CD4-positive, alpha-beta T cell (primary cell): Measurements from ENCODE around the gene HOXA7. TPM values are rescaled to one million over a fixed set of nuclear protein-coding genes. Genes with fewer than 3 reads are reported as not detected.
A peak's percentile ranks its signal among the peaks of the same experiment; 100 is the strongest.

ENCODE experiments used
- ATAC-seq: fragments of 200-7000 bp; cut with Tn5 transposase; one replicate; pipeline ENCODE4 v1.10.0; 2022; ENCODE audit warnings: mild to moderate bottlenecking; ENCODE audit not compliant: poor library complexity
- CTCF ChIA-PET: fragments of 350-600 bp; sonication (Branson Sonifier 250); formaldehyde crosslinking; loops from one replicate; lab custom pipeline; 2021; ENCODE audit warnings: antibody characterized with exemption, inconsistent platforms; lab: Charles Lee
- POLR2A ChIA-PET: fragments of 350-600 bp; sonication (Branson Sonifier 250); formaldehyde crosslinking; loops from one replicate; lab custom pipeline; 2021; ENCODE audit warnings: antibody characterized with exemption, inconsistent platforms; lab: Charles Lee
- DNase-seq, 14 experiments: peaks; one replicate each; pipeline ENCODE4 v3.0.0-alpha.2; 2013 to 2020; ENCODE audit warnings: mixed read lengths in 2 of 14
- H3K27ac ChIP-seq, 2 donors: one replicate each; pipeline versions ENCODE4 v1.5.1 to v1.7.0; 2013; ENCODE audit warnings: low read length in 2 of 2, low read depth in 1 of 2, mild to moderate bottlenecking in 1 of 2
- H3K27me3 ChIP-seq, 2 experiments: 1 replicate in 1 of 2; 2 replicates in 1 of 2; pipeline versions ENCODE4 v1.6.1 to v1.7.0; 2013; ENCODE audit warnings: low read length in 2 of 2, control low read depth in 1 of 2, mild to moderate bottlenecking in 1 of 2, moderate library complexity in 1 of 2; ENCODE audit not compliant: insufficient read depth in 2 of 2, control insufficient read depth in 1 of 2
- H3K36me3 ChIP-seq: one replicate; pipeline ENCODE4 v1.6.1; 2013; ENCODE audit warnings: low read length, control low read depth; ENCODE audit not compliant: insufficient read depth
- H3K4me1 ChIP-seq: one replicate; pipeline ENCODE4 v1.6.1; 2013; ENCODE audit warnings: low read length, control low read depth; ENCODE audit not compliant: insufficient read depth
- H3K4me3 ChIP-seq: one replicate; pipeline ENCODE4 v1.5.1; 2013; ENCODE audit warnings: mild to moderate bottlenecking, low read length, moderate library complexity
- H3K9me3 ChIP-seq, 2 experiments: 1 replicate in 1 of 2; 2 replicates in 1 of 2; pipeline versions ENCODE4 v1.6.1 to v1.7.0; 2013; ENCODE audit warnings: low read length in 2 of 2, mild to moderate bottlenecking in 2 of 2, control low read depth in 1 of 2, moderate library complexity in 1 of 2; ENCODE audit not compliant: control insufficient read depth in 1 of 2, insufficient read depth in 1 of 2
- H3K27ac Mint-ChIP-seq: one replicate; pipeline ENCODE4 v1.8.0; 2020; ENCODE audit warnings: mixed read lengths
- H3K27me3 Mint-ChIP-seq: one replicate; pipeline ENCODE4 v1.8.0; 2021; ENCODE audit warnings: mixed read lengths
- H3K36me3 Mint-ChIP-seq: one replicate; pipeline ENCODE4 v1.8.0; 2021; ENCODE audit warnings: low read depth, mixed read lengths
- H3K4me1 Mint-ChIP-seq: one replicate; pipeline ENCODE4 v1.8.0; 2021; ENCODE audit warnings: low read depth, mixed read lengths
- H3K4me3 Mint-ChIP-seq: one replicate; pipeline ENCODE4 v1.8.0; 2020; ENCODE audit warnings: mild to moderate bottlenecking, mixed read lengths
- H3K9me3 Mint-ChIP-seq: one replicate; pipeline ENCODE4 v1.8.0; 2020; ENCODE audit warnings: mixed read lengths
- CTCF ChIP-seq: fragments of 200-600 bp; IDR thresholded peaks from one replicate; pipeline ENCODE4 v1.8.0; 2022; ENCODE audit warnings: antibody characterized with exemption, mild to moderate bottlenecking
- intact Hi-C, 2 experiments: fragments of 100-400 bp; cut with DNase I in 1 of 2; cut with micrococcal nuclease in 1 of 2; formaldehyde crosslinking; loops; one replicate each; pipeline versions ENCODE4 v1.15.1 to v1.9.0; 2023 to 2025; cut with DNase I, micrococcal nuclease
- total RNA-seq, 174 experiments: library from RNA in 2 of 174; stranded (reverse) in 2 of 174; gene quantifications; one replicate each; pipeline ENCODE4 v1.2.3 and lab custom pipeline; 2021 to 2026

Gene HOXA7
- total RNA-seq, 2 experiments from 2014 or later, result not detected

GRCh38 chr7:27151341-27151930, 5.0 kb downstream of the HOXA7 start:
- intact Hi-C loops, result loop anchor here (2.0 to 5.0 kb wide), 3 partner anchors 17 to 46 kb away; partner anchors contain the start of gene HOXA11 (in 1 of the 2)
- Histone ChIP-seq H3K27me3 (peaks cover 91 to 98% of the 10 kb centered on the region in 2 experiments), H3K4me1 (peaks cover 67% of the 10 kb centered on the region), H3K27ac (no peak overlapping the region), H3K4me3 (peak overlapping the region; percentile 46), H3K9me3 (peaks cover 0 to 69% of the 10 kb centered on the region in 2 experiments), H3K36me3 (no peaks in the 10 kb centered on the region)
- peak overlapping the region; percentile 79 for H3K4me3 Mint-ChIP-seq
- H3K27ac Mint-ChIP-seq, result peak overlapping the region; percentile 24
- no peak for TF ChIP-seq CTCF
- DNase-seq (no peak), ATAC-seq (peak; percentile 23)
- POLR2A ChIA-PET, result interaction anchor here (1.5 kb wide), 1 partner anchor 10 kb away, joined by 5 read pairs; no protein-coding TSS in a partner anchor
- H3K36me3 Mint-ChIP-seq, result no peaks in the 10 kb centered on the region
- H3K4me1 Mint-ChIP-seq, result peaks cover 57% of the 10 kb centered on the region
- H3K9me3 Mint-ChIP-seq, result no peaks in the 10 kb centered on the region
- peaks cover 98% of the 10 kb centered on the region for H3K27me3 Mint-ChIP-seq
- CTCF ChIA-PET, result interaction anchor here (1.0 to 4.0 kb wide), 14 partner anchors 10 to 1286 kb away, joined by 3 to 51 read pairs (median 6); partner anchors contain the start of gene HOXA9

GRCh38 chr7:27150568-27151340, 5.7 kb downstream of the HOXA7 start:
- DNase-seq, result peak in 13 of 14 experiments; percentile 31 to 86 (median 59)

More at GRCh38 chr7:27150568-27151340, 5.7 kb downstream of the HOXA7 start:
- peaks cover 98% of the 10 kb centered on the region for H3K27me3 Mint-ChIP-seq
- no peak overlapping the region for H3K27ac Mint-ChIP-seq
- peak overlapping the region; percentile 46 for H3K4me3 ChIP-seq
- no peak overlapping the region for H3K27ac ChIP-seq
- ChIA-PET CTCF (interaction anchor here (0.6 to 4.0 kb wide), 25 partner anchors 8 to 1291 kb away, joined by 3 to 51 read pairs (median 3); partner anchors contain the start of gene HOXA9), POLR2A (interaction anchor here (0.6 to 1.5 kb wide), 2 partner anchors 11 to 42 kb away, joined by 4 to 5 read pairs; no protein-coding TSS in a partner anchor)
- no peaks in the 10 kb centered on the region for H3K36me3 ChIP-seq
- H3K4me1 ChIP-seq, result peaks cover 61% of the 10 kb centered on the region
- H3K27me3 ChIP-seq, result peaks cover 91 to 98% of the 10 kb centered on the region in 2 experiments
- H3K9me3 ChIP-seq, result peaks cover 0 to 64% of the 10 kb centered on the region in 2 experiments
- TF ChIP-seq CTCF, result peak; percentile 85
- ATAC-seq, result peak; percentile 85
- intact Hi-C loops, result loop anchor here (2.0 to 5.0 kb wide), 3 partner anchors 18 to 47 kb away; partner anchors contain the start of gene HOXA11 (in 1 of the 2)
- no peaks in the 10 kb centered on the region for H3K36me3 Mint-ChIP-seq
- H3K4me3 Mint-ChIP-seq, result peak overlapping the region; percentile 79
- H3K9me3 Mint-ChIP-seq, result no peaks in the 10 kb centered on the region
- peaks cover 50% of the 10 kb centered on the region for H3K4me1 Mint-ChIP-seq
